H9 (cell line): ENCODE results near the gene BMP5. TPM values are rescaled to one million over a fixed set of nuclear protein-coding genes. Genes with fewer than 3 reads are reported as not detected.

Experiments used
- DNase-seq: peaks from one replicate; pipeline ENCODE4 v3.0.0-alpha.2; 2017
- H2AFZ ChIP-seq: one replicate; pipeline ENCODE4 v1.6.1; 2013; ENCODE audit warnings: mild to moderate bottlenecking, low read length, control low read depth, moderate library complexity
- H2AK5ac ChIP-seq: 2 replicates; pipeline ENCODE4 v1.6.1; 2013; ENCODE audit warnings: low read length, control low read depth, mixed read lengths; ENCODE audit not compliant: insufficient read length
- H2BK120ac ChIP-seq: one replicate; pipeline ENCODE4 v1.6.1; 2013; ENCODE audit warnings: low read depth, mild to moderate bottlenecking, low read length, control low read depth, inconsistent platforms; ENCODE audit not compliant: poor library complexity, severe bottlenecking
- H2BK12ac ChIP-seq: 2 replicates; pipeline ENCODE4 v1.6.1; 2013; ENCODE audit warnings: low read length, control low read depth, mixed read lengths, low read depth; ENCODE audit not compliant: insufficient read length
- H2BK15ac ChIP-seq: 2 replicates; pipeline ENCODE4 v1.6.1; 2013; ENCODE audit warnings: low read depth, low read length, control low read depth
- H2BK20ac ChIP-seq: one replicate; pipeline ENCODE4 v1.6.1; 2013; ENCODE audit warnings: low read depth, mild to moderate bottlenecking, low read length, control low read depth, inconsistent platforms; ENCODE audit not compliant: poor library complexity, severe bottlenecking
- H2BK5ac ChIP-seq: 2 replicates; pipeline ENCODE4 v1.6.1; 2013; ENCODE audit warnings: low read length, control low read depth, mixed read lengths; ENCODE audit not compliant: insufficient read length
- H3K14ac ChIP-seq: 2 replicates; pipeline ENCODE4 v1.6.1; 2013; ENCODE audit warnings: low read length, control low read depth; ENCODE audit not compliant: insufficient read depth
- H3K18ac ChIP-seq: 2 replicates; pipeline ENCODE4 v1.6.1; 2013; ENCODE audit warnings: low read depth, mild to moderate bottlenecking, mixed read lengths, low read length, control low read depth; ENCODE audit not compliant: insufficient read length
- H3K23ac ChIP-seq: 2 replicates; pipeline ENCODE4 v1.6.1; 2013; ENCODE audit warnings: low read length, control low read depth, mixed read lengths, low read depth; ENCODE audit not compliant: insufficient read length
- H3K23me2 ChIP-seq: 2 replicates; pipeline ENCODE4 v1.6.1; 2013; ENCODE audit warnings: low read depth, mild to moderate bottlenecking, mixed read lengths, low read length, control low read depth; ENCODE audit not compliant: insufficient read length, poor library complexity, severe bottlenecking
- H3K27ac ChIP-seq: 2 replicates; pipeline ENCODE4 v1.5.1; 2013; ENCODE audit warnings: low read length, control low read depth, mixed read lengths, low read depth; ENCODE audit not compliant: insufficient read length
- H3K27me3 ChIP-seq: 2 replicates; pipeline ENCODE4 v1.6.1; 2013; ENCODE audit warnings: low read length, control low read depth, inconsistent platforms; ENCODE audit not compliant: insufficient read depth
- H3K4ac ChIP-seq: 2 replicates; pipeline ENCODE4 v1.6.1; 2013; ENCODE audit warnings: low read depth, mild to moderate bottlenecking, control low read depth, inconsistent platforms, low read length, moderate library complexity
- H3K4me1 ChIP-seq: 2 replicates; pipeline ENCODE4 v1.6.1; 2013; ENCODE audit warnings: low read length, control low read depth, inconsistent platforms; ENCODE audit not compliant: insufficient read depth
- H3K4me2 ChIP-seq: 2 replicates; pipeline ENCODE4 v1.6.1; 2013; ENCODE audit warnings: low read length, control low read depth, mixed read lengths; ENCODE audit not compliant: insufficient read length, insufficient read depth
- H3K56ac ChIP-seq: 2 replicates; pipeline ENCODE4 v1.6.1; 2013; ENCODE audit warnings: low read depth, mild to moderate bottlenecking, mixed read lengths, low read length, control low read depth; ENCODE audit not compliant: insufficient read length
- H3K79me1 ChIP-seq: 2 replicates; pipeline ENCODE4 v1.6.1; 2013; ENCODE audit warnings: low read depth, mild to moderate bottlenecking, moderate library complexity, low read length, control low read depth, inconsistent platforms; ENCODE audit not compliant: insufficient read depth, poor library complexity, severe bottlenecking
- H3K79me2 ChIP-seq: 2 replicates; pipeline ENCODE4 v1.6.1; 2013; ENCODE audit warnings: low read length, control low read depth, inconsistent platforms; ENCODE audit not compliant: insufficient read depth
- H3K9ac ChIP-seq: 2 replicates; pipeline ENCODE4 v1.6.1; 2013; ENCODE audit warnings: low read length, control low read depth, mixed read lengths; ENCODE audit not compliant: insufficient read length; ENCODE audit errors: extremely low read depth
- H3K9me3 ChIP-seq: one replicate; pipeline ENCODE4 v1.6.1; 2013; ENCODE audit warnings: low read depth, low read length, inconsistent platforms; ENCODE audit not compliant: control insufficient read depth
- H3T11ph ChIP-seq: one replicate; pipeline ENCODE4 v1.6.1; 2013; ENCODE audit warnings: mild to moderate bottlenecking, low read length, control low read depth, inconsistent platforms
- H4K20me1 ChIP-seq: one replicate; pipeline ENCODE4 v1.6.1; 2013; ENCODE audit not compliant: control insufficient read depth, insufficient read length, insufficient read depth
- H4K5ac ChIP-seq: 2 replicates; pipeline ENCODE4 v1.6.1; 2013; ENCODE audit warnings: low read depth, mild to moderate bottlenecking, mixed read lengths, low read length, control low read depth; ENCODE audit not compliant: insufficient read length
- H4K8ac ChIP-seq: replicated peaks from 2 replicates; pipeline ENCODE4 v1.6.1; 2013; ENCODE audit warnings: low read length, control low read depth, mixed read lengths, low read depth; ENCODE audit not compliant: insufficient read length
- H4K91ac ChIP-seq: 2 replicates; pipeline ENCODE4 v1.6.1; 2013; ENCODE audit warnings: low read depth, mild to moderate bottlenecking, moderate library complexity, mixed read lengths, low read length, control low read depth; ENCODE audit not compliant: insufficient read length
- H3K27ac Mint-ChIP-seq, 3 experiments: 2 replicates in 2 of 3; 3 replicates in 1 of 3; pipeline ENCODE4 v1.8.0; 2020 to 2021; ENCODE audit warnings: mixed read lengths in 3 of 3, mild to moderate bottlenecking in 1 of 3, moderate library complexity in 1 of 3
- H3K27me3 Mint-ChIP-seq: 2 replicates; pipeline ENCODE4 v1.8.0; 2021; ENCODE audit warnings: low read depth, mild to moderate bottlenecking, moderate library complexity, mixed read lengths
- H3K36me3 Mint-ChIP-seq, 3 experiments: 2 replicates in 2 of 3; 3 replicates in 1 of 3; pipeline ENCODE4 v1.8.0; 2020 to 2021; ENCODE audit warnings: low read depth in 3 of 3, mixed read lengths in 3 of 3; ENCODE audit not compliant: insufficient read depth in 1 of 3
- H3K4me1 Mint-ChIP-seq, 2 experiments: 2 replicates each; pipeline ENCODE4 v1.8.0; 2020; ENCODE audit warnings: mixed read lengths in 2 of 2
- H3K4me3 Mint-ChIP-seq, 2 experiments: 2 replicates in 1 of 2; 3 replicates in 1 of 2; pipeline ENCODE4 v1.8.0; 2020 to 2021; ENCODE audit warnings: mild to moderate bottlenecking in 2 of 2, mixed read lengths in 2 of 2, moderate library complexity in 1 of 2
- H3K9me3 Mint-ChIP-seq, 2 experiments: 2 replicates in 1 of 2; 3 replicates in 1 of 2; pipeline ENCODE4 v1.8.0; 2020; ENCODE audit warnings: mild to moderate bottlenecking in 2 of 2, mixed read lengths in 2 of 2, moderate library complexity in 1 of 2
- CTCF ChIP-seq: fragments of 200-600 bp; sonication (generic); conservative IDR thresholded peaks from 3 replicates; pipeline ENCODE4 v1.8.0; 2021; ENCODE audit warnings: antibody characterized with exemption, mild to moderate bottlenecking
- WGBS: extraction: QIAGEN DNeasy Blood & Tissue Kit; methylation state at CpG from one replicate; pipeline ENCODE4 v1.1.7; 2013; ENCODE audit warnings: missing lambda C conversion rate, low lambda C conversion rate, mixed read lengths; ENCODE audit not compliant: insufficient read length; ENCODE audit errors: extremely low coverage; 5-methylcytosine and 5-hydroxymethylcytosine counted together
- total RNA-seq: library from RNA; stranded (reverse); gene quantifications from 2 replicates; pipeline ENCODE4 v1.2.1, GENCODE V29; 2021

The BMP5 gene
- total RNA-seq, 1 experiment from 2014 or later = not detected

DNA sequence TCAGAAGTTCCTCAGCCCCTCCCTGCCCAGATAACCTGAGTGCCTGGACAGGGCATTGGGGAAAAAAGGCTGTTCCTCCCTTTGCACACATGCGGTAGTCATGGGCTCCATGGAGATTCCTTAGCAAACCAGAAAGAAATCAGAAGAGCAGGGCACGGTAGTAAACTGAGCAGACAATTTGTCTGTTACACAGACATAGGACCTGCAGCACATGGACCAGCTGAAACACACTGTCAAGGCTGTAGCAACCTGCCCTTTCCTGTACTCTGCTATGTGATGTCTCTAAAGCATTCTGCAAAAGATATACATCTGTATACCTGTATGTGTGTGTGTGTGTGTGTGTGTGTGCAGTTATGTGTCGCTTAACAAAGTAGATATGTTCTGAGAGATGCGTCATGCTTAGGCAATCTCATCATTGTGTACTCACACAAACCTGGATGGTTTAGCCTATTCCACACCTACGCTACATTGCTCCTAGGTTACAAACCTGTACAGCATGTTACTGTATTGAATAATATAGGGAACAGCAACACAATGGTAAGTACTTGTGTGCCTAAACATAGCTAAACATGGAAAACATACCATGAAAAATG lies 44.4 kb upstream of the BMP5 start:
- Histone ChIP-seq H3K4ac (no peak overlapping the region), H4K91ac (no peak overlapping the region), H3K27me3 (no peaks in the 10 kb centered on the region), H4K5ac (no peak overlapping the region), H2BK12ac (no peak overlapping the region), H3K14ac (no peak overlapping the region; the same call in 1 of the 2 replicates), H3T11ph (no peak overlapping the region), H3K79me1 (no peaks in the 10 kb centered on the region), H3K79me2 (no peaks in the 10 kb centered on the region), H3K23me2 (no peaks in the 10 kb centered on the region), H3K56ac (no peak overlapping the region), H3K18ac (no peak overlapping the region), H3K9me3 (no peaks in the 10 kb centered on the region), H2BK20ac (no peak overlapping the region), H2BK15ac (no peak overlapping the region), H3K4me2 (no peak overlapping the region), H2AK5ac (no peak overlapping the region), H3K9ac (no peak overlapping the region), H3K23ac (no peak overlapping the region), H3K4me1 (no peaks in the 10 kb centered on the region), H3K27ac (no peak overlapping the region), H2AFZ (no peak overlapping the region), H2BK120ac (no peak overlapping the region), H2BK5ac (no peak overlapping the region), H4K8ac (no peak overlapping the region), H4K20me1 (no peaks in the 10 kb centered on the region)
- H3K27ac Mint-ChIP-seq = no peak overlapping the region
- peaks cover 2% of the 10 kb centered on the region; the same call in 1 of the 2 replicates for H3K27me3 Mint-ChIP-seq
- H3K9me3 Mint-ChIP-seq = no peaks in the 10 kb centered on the region
- no peaks in the 10 kb centered on the region for H3K36me3 Mint-ChIP-seq
- no peak overlapping the region for H3K4me3 Mint-ChIP-seq
- no CpG with 5 or more reads among the region's 5 CpGs for WGBS
- no peak for DNase-seq
- no peaks in the 10 kb centered on the region for H3K4me1 Mint-ChIP-seq
- no peak for TF ChIP-seq CTCF
